GM21381 (cell line): ENCODE measurements around the gene NBAS.
"Not testable (repeated sequence)": the region's sequence is repeated elsewhere in the genome, so short reads cannot be mapped to it uniquely, and the experiment has no call there.

Experiments used
- ATAC-seq: cut with Tn5 transposase; IDR thresholded peaks from one replicate; pipeline ENCODE4 v1.9.1; 2021; ENCODE audit warnings: mild to moderate bottlenecking, moderate library complexity; ENCODE audit not compliant: unreplicated experiment

NBAS gene

DNA sequence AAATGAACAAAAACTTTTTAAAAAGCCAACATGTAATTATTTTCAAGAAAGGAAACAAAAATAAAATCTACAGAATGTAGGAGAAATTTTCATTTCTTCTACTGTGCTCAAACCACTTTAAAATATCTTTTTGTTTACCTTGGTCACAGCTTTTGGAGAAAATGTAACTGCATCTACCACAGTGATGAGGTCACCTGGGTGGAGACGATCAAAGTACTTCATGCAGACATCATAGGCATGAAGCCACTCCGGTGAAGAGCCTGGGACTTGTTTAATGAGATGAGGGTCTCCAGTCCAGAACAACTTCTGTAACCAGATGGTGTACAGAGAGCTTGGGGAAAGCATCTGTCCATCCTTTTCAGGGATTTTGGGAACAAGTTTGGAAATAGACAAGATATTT is 285.8 kb downstream of the NBAS start:
- ATAC-seq = no peak

DNA sequence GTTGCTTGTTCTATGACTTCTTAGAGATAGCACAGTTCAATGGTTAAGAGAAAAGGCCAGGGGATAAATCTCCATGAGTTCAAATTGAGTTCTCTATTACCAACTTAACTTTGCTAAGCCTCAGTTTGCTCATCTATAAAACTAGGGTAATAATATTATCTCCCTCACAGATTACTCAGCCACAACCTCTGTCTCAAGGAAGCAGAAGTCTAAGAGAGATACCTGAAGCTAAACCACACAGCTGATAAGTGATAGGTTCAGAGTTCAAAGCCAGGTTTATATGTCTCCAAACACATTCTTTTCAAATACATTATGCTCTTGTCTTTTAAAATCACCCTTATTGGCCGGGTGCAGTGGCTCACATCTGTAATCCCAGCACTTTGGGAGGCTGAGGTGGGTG is 287.7 kb downstream of the NBAS start:
- no peak for ATAC-seq

DNA sequence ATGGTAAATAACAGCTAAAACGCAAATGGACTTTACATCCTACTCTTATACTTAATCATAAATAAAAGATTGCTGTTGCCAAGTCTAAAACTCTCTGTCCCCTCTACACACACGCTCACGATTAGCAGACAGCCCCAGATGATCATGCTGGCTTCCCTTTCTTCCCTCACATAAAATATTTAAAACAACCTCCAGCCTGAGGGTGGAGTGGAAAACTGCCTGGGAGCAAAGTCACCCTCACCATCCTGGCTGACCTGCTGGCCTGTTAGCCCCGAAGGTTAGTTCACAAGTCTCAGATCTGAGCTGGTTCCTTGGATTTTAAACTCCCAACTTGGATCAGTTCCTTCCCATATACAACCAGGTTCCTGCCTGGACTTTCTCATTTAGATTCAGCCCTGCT is 288.2 kb downstream of the NBAS start:
- no peak for ATAC-seq

DNA sequence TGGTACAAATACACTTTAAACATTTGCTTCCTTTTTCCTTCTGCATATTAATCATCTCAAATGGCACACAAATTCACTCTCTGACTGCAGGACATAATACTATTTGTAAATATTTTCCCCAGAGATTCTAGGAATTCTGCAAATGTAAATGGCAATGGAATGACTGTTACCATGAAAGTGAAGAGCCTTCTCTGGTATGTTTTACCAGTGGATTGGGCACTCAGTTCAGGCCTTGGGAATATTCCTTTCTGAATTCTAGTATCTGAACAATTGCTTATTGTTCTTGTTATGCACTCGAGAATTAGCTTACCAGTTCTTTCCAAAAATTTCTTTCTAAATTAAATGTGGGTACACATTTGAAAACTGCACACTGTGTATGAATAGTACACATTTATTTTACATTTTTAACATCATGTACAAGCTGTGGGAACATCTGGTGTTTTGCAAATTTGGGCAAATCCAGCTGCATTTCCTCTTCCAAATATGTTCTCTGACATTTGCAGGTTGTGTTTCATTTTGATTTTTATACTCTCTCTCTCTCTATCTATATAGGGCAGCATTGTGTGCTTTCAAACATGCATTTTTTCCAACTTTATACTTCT is 289.1 kb downstream of the NBAS start:
- no peak for ATAC-seq

DNA sequence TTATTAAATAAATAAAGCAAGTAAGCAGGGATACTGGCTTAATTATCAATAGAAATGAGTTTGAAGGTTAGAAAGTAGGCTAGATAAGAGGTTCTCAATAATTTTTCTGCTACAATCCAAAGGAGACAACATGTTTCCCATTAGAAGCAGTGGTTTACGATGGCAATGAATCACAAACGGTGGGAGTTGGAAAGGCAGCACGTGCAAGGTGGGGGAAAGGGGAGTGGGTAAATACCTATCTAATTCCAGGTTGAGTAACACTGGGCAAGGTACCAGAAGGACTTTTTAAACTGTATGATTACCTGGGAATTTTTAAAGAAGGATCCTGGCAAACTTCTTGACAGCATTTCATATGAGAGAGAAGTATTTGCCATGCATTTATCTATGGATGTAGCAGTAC is 289.9 kb downstream of the NBAS start:
- no peak for ATAC-seq

DNA sequence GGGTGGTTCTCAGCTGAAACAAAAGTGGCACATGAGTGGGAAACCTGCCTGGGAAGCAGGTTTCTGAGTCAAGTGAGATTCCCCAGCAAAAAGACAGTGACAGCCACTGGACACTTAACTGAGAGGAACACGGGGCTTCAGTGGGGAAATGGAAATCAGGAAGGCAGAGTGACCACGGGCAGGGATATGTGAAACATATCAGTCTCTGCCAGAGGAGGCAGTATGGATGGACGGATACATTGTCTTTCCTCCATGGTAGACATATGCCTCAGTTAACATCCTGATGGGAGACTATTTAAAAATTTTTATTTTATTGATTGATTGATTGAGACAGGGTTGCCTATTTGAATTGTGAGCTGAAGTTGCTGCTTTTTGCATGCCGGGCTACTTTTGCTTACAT is 292.1 kb downstream of the NBAS start:
- ATAC-seq = no peak

DNA sequence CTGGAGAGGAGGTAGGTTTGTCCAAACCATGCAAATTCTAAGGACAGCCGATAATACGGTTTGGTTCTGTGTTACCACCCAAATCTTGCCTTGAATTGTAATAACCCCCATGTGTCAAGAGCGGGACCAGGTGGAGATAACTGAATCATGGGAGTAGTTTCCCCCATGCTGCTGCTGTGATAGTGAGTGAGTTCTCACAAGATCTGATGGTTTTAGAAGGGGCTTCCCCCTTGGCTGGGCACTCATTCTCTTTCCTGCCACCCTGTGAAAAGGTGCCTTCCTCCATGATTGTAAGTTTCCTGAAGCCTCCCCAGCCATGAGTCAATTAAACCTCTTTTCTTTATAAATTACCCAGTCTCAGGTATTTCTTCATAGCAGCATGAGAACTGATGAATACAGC is 295.2 kb downstream of the NBAS start:
- ATAC-seq = no peak

DNA sequence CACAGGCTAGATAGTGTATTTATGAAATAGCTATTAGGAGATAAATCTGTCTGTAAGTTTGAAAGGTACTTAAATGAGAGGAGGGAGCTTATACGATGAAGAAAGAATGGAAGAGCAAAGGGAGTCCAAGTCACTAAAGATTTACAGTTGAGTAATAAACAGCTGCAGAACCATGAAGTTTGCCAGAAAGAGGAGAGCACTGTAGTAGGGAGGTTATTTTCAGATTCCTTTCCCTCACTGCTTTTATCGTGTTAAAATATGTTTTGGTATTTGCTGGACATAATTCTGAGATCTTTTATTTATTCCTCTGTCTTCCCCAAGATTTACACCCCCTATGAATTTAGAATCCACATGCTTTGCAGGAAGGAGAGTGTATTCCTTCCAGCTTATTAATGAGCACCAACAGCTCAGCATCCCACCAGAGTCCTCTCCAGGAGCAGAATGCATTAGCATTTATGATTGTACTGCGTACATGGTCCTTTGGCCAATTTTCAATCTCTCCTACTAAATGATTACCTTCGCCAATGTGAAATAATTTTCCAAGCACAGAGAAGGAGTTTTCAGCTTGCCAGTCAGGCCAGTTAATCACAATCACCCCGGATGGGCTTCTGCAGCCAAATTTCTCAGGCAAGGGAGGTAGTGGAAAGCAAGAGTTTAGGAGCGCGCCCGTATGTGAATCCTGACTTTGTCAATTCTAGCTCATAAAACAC is 297.0 kb downstream of the NBAS start:
- ATAC-seq = no peak

DNA sequence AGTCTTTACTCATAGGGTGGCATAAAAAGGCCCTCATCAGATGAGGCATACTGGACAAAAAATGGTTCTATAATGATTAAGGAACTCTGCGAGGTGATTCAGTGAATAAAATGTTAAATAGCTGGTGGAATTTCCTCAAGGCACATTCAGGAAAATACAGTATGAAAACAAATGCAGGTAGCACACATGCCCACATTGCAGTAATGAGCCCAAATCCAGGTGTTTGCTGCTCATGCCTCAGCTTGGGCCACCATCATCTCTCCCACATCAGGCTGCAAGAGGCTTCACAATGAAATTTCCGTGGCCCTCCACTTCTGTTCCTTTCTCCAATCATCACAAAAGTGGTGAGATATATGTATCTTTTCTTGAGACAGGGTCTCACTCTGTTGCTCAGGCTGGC is 298.3 kb downstream of the NBAS start:
- no peak for ATAC-seq

DNA sequence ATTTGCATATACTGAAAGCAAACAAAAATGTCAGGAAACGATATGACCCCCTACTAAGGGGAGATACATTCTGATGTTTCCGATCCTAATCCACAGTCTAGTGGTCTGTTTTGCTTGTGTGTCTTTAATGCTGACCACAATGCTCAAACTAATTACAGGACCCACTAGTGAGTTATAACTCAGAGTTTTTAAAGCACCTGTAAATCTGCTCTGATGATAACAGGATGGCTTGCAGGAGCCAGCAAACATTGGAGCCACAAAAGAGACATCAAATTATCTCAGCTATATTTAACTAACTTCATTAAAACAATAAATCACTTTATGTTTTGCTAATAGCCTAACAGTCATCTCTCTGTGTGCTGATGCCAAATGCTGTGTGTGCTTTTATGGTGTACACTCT is 300.3 kb downstream of the NBAS start:
- ATAC-seq = no peak

DNA sequence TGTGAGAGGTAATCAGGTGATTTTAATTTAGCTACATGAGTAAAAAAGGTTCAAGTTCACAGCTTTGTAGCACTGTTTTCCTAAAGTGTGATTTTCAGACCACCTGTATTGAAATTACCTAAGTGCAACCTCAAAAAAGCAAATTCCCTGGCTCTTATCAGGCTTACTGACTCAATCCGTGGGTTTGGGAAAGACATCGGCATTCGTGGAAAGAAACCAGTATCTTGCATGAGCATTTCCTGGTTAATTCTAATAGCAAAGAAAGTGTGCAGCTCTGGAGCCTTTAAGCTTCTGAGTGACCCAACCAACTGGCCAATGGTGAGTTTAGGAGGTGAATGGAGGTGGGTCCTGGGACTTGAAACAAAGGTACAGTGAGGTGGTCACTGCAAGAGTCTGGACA is 300.9 kb downstream of the NBAS start:
- ATAC-seq = no peak

DNA sequence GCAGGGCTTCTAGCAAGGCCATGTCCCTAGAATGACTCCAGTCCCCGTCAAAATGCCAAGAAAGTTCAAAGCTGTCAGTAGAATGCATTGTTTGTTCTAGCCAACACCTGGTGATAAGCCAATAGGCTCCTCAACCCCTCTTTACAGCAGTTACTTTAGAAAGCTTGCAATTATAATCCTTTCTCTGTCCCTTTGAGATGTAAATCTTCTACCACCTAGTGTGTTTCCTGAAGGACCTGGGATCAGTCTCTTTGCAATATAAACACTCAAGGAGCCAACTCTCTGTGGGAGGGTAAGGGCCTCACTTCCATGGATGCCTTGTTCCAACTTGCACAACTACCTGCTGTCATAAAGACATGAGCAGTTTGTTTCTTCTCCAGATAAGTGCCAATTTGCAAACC is 301.8 kb downstream of the NBAS start:
- ATAC-seq = no peak

DNA sequence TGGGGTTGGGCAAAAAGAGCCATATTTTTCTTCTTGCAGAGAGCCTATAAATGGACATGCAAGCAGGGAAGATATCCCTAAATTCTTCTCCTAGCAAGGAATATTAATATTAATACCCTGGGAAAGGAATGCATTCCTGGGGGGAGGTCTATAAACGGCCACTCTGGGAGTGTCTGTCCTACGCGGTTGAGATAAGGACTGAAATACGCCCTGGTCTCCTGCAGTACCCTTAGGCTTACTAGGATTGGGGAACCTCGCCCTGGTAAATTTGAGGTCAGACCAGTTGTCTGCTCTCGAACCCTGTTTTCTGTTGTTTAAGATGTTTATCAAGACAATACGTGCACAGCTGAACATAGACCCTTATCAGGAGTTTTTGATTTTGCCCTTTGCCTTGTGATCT is 302.7 kb downstream of the NBAS start:
- not testable (repeated sequence) for ATAC-seq

DNA sequence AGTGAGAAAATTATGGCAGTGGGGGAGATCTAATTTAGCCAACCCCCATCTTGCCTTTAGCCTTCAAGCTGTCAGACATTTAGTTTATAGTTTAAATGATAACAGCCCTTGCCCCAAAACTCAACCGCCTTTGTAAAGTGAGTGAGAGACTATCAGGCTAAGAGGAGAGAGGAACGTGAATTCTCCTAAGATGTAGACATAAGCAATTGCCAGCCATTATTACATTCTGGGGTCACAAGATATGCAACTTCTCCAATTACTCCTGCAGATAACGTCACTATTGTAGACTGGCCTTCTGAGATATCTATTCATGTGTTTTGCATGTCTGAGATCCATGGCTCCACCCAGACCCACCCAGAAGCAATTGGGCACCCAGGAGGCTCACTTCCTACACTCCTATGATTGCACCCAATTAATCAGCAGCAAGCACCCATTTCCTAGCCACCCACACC is 307.3 kb downstream of the NBAS start:
- no peak for ATAC-seq

DNA sequence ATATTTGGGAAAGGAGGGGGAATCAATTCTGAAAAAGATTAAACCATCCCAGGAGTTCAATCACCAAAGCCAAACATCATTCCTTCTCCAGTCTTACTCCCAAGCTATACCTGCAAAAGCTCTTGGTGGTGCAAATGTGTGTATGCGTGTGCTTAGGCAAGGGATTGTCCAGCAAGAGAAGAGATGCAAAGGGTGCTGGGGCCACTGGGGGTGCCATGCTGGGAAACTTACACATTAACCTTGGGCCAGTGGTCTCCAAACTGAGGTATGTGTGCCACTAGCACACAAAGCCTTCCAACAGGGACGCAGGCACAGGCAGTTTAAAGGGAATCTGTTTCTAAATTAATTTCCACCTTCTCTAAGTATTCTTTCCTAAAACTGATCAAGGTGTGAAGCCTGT is 307.9 kb downstream of the NBAS start:
- no peak for ATAC-seq

DNA sequence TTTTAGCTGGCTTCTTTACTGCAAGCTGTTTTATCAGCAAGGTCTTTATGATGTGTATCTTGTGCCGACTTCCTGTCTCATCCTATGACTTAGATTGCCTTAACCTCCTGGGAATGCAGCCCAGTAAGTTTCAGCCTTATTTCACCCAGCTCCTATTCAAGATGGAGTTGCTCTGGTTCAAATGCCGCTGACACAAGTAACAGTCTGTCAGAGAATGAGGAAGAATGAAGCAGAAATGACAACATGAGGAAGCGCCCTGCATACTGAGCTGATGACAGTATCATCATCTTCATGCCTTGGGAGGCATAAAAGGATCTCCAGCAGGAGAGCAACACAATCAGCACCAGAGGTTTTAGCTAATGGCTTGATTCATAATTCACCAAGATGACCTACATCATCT is 309.4 kb downstream of the NBAS start:
- ATAC-seq = no peak

DNA sequence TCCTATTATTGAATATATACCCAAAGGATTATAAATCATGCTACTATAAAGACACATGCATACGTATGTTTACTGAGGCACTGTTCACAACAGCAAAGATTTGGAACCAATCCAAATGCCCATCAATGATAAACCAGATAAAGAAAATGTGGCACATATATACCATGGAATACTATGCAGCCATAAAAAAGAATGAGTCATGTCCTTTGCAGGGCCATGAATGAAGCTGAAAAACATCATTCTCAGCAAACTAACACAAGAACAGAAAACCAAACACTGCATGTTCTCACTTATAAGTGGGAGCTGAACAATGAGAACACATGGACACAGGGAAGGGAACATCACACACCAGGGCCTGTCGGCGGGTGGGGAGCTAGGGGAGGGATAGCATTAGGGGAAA is 310.2 kb downstream of the NBAS start:
- not testable (repeated sequence) for ATAC-seq

DNA sequence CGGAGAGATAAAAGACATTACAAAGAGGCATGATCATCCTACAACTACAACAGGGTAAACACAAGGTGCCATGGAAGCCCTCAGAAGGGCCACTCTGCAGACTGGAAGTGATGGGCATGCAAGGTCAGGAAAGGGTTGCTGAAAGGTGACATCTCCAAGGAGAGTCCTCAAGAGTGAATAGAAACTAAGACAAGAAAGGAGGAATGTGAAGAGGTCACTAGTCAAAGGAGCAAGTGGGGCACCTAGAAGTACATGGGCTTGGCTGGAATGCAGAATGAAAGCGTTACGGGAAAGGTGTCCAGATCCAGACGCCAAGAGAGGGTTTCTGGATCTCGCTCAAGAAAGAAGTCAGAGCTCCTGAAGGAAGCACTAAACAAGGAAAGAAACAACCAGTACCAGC is 314.3 kb downstream of the NBAS start:
- no peak for ATAC-seq

DNA sequence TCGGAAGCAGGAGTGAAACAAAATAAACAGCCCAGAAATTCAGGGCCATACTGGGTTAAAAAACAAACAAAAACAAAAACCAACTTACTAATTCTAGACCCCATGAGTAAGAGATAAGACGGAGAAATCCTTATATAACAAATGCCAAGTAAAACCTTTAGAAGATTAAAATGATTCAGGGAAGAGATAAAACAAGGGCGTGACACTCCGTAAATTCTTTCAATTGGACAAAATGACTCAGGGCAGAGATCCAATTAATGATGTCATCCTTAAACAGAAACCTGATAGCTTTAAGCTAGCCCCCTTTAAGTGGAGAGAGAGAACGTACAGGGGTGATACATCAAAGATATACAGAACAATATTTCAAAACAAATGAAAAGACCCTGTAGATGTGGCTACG is 317.4 kb downstream of the NBAS start:
- ATAC-seq = no peak

DNA sequence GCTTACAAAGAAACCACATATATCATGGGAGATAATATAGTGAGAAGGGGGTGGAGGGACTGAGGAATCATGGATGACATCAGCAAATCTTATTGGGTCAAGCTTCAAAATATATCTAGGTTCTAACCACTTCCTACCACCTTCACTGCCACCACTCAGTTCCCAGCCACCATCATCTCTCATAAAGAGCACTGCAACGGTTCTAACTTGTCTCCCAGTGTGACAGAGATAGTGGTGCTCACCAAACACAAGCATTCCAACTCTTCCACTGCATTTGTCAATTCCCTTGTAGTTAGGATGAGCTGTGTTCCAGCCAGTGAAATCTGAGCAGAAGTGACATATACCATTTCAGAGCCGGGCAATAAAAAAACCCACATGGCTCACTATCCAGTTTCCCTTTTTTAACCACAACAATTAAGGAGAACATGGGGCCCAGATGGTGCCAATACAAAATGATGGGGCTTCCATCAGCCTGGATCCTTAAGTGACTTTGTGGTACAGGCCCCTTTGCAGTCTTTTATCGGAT is 318.1 kb downstream of the NBAS start:
- no peak for ATAC-seq

DNA sequence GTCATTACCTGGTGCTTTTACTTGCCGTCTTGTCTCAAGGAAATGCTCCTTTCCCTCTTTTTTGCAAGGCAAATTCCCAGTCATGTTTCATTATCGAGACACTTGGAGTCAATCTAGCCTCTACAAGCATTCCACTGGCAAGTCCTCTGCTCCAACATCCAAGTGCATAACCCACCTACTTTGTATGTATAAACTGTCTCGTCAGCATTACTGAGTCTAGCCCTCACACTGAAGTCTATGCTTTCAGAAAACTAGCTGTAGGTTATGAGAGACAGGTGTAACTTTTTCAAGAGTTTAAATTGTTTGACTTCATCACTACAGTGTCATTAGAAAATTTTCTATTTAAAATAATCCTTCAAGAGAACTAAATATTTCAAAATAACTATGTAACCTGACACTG is 319.2 kb downstream of the NBAS start:
- ATAC-seq = no peak

DNA sequence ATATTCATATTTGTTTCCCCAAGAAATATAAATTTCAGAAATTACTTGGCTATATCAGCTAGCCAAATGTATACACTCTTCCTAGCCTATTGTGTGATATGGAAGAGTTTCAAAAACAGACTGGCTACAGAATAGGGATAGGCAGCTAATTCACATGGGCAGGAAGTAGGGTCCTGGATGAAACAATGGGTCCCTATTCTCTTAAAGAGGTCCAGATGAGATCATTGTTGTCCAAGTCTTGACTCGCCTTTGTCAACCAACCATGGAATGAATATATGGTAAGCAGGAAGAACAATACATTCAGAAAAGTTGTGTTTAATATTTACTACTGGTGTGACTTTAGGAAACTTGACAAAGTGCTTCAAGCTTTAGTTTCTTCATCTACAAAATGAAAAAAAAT is 319.9 kb downstream of the NBAS start:
- no peak for ATAC-seq

DNA sequence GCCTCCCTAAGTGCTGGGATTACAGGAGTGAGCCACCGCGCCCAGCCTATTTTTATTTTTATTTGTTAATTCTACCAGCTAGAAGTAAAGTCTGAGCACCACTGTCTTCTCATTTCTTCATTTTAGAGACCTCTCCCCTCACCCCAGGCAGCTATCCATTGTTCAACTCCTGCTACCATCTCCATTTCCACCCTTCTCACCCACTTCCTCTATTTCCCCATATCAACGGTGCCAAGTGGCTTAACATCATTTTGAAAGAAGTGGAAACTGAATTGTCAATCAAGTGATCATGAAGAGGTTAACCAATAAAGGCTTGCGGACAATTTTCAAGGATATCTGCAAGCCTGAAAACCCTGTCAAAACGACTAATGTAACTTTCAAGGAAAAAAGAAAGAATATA is 323.1 kb downstream of the NBAS start:
- ATAC-seq = no peak
